GM23248 (cell line): ENCODE results near the gene KCNAB1.

ENCODE experiments used
- EZH2 ChIP-seq: fragments of 200-600 bp; sonication (generic); IDR thresholded peaks from 2 replicates; pipeline ENCODE4 v1.6.1; 2018; ENCODE audit warnings: antibody characterized with exemption, mild to moderate bottlenecking; ENCODE audit not compliant: insufficient read depth, poor library complexity, severe bottlenecking
- EZH2phosphoT487 ChIP-seq: fragments of 200-600 bp; sonication (generic); IDR thresholded peaks from 2 replicates; pipeline ENCODE4 v1.6.1; 2018; ENCODE audit warnings: antibody characterized with exemption, moderate library complexity, mild to moderate bottlenecking, low read depth; ENCODE audit not compliant: insufficient read depth

DNA sequence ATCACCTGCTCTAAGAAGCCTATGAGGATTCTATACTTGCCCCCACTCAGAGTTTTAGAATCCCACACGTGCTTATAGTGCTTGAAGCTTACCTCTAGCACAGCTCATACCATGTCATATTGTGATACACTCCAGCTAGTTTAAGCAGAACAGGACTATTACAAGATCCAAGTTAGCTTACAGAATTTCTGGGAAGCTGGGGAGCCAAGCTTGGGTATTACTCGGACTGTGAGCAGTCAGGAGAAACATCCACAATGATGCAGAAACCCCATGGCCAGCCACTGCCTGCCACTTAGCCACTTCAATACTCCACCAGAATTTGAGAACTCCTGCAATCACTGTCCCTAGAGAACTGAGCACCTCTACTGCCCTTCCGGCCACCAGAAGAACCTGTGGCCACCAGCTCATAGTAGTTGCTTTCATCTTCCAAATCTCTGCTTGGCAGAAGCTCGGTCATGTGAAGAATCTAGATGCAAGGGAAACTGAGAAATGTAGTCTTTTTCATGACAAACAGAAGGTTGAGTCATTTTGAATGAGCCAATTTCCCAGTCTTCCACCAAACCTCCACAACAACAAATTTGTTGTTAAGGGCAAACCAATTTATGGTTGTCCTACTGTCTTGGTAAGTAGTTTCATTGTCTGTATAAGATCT, 462.3 kb downstream of the KCNAB1 start:
- TF ChIP-seq EZH2: no peak
- TF ChIP-seq EZH2phosphoT487: no peak
